HepG2 (cell line): ENCODE measurements around the gene ZFP69B. TPM values are rescaled to one million over a fixed set of nuclear protein-coding genes. Genes with fewer than 3 reads are reported as not detected.

Experiments
- AFF4 ChIP-seq: sonication (generic); formaldehyde crosslinking; IDR thresholded peaks from 2 replicates; pipeline ENCODE4 v1.4.0; 2020; ENCODE audit warnings: missing genetic modification reagents
- BCLAF1 ChIP-seq: fragments of 450-650 bp; IDR thresholded peaks from 2 replicates; pipeline ENCODE4 v1.6.1; 2017; ENCODE audit warnings: mild to moderate bottlenecking
- GRHL1 ChIP-seq: sonication (generic); formaldehyde crosslinking; conservative IDR thresholded peaks from 2 replicates; pipeline ENCODE4 v1.8.0; 2022; ENCODE audit warnings: missing genetic modification reagents
- NFKB2 ChIP-seq: sonication (generic); formaldehyde crosslinking; IDR thresholded peaks from 2 replicates; pipeline ENCODE4 v1.4.0; 2020; ENCODE audit warnings: missing genetic modification reagents, borderline replicate concordance
- POLR2AphosphoS2 ChIP-seq: IDR thresholded peaks from 2 replicates; pipeline ENCODE4 v1.6.1; 2011; ENCODE audit warnings: low read depth, low read length, improper control_type of control experiment
- TEAD2 ChIP-seq: sonication (generic); formaldehyde crosslinking; IDR thresholded peaks from 2 replicates; pipeline ENCODE4 v1.9.0; 2021; ENCODE audit warnings: missing genetic modification reagents
- THAP8 ChIP-seq: sonication (generic); formaldehyde crosslinking; IDR thresholded peaks from 2 replicates; pipeline ENCODE4 v1.5.1; 2020; ENCODE audit warnings: missing genetic modification reagents, mild to moderate bottlenecking, borderline replicate concordance
- ZIK1 ChIP-seq: sonication (generic); formaldehyde crosslinking; IDR thresholded peaks from 2 replicates; pipeline ENCODE4 v1.5.0; 2020; ENCODE audit warnings: mild to moderate bottlenecking, low read depth, missing genetic modification reagents, borderline replicate concordance
- ZNF329 ChIP-seq: sonication (generic); formaldehyde crosslinking; IDR thresholded peaks from 2 replicates; pipeline ENCODE4 v1.9.0; 2021; ENCODE audit warnings: low read depth, mild to moderate bottlenecking, missing genetic modification reagents
- ZNF33A ChIP-seq: sonication (generic); formaldehyde crosslinking; IDR thresholded peaks from 2 replicates; pipeline ENCODE4 v1.5.1; 2020; ENCODE audit warnings: missing genetic modification reagents, mild to moderate bottlenecking, moderate library complexity, borderline replicate concordance
- ZNF451 ChIP-seq: sonication (generic); formaldehyde crosslinking; IDR thresholded peaks from 2 replicates; pipeline ENCODE4 v1.5.0; 2020; ENCODE audit warnings: mild to moderate bottlenecking, missing genetic modification reagents
- ZNF512 ChIP-seq: sonication (generic); formaldehyde crosslinking; IDR thresholded peaks from 2 replicates; pipeline ENCODE4 v1.4.0; 2020; ENCODE audit warnings: mild to moderate bottlenecking, missing genetic modification reagents
- polyA plus RNA-seq, 8 experiments: library from polyadenylated mRNA; depleted of rRNA in 3 of 8; stranded (reverse) in 7 of 8; unstranded in 1 of 8; fragments of >200 nt; fragmentation: Illumina TruSeq in 4 of 8; extraction: Trizol in 4 of 8; gene quantifications; 2 replicates each; pipeline versions ENCODE4 v1.2.1 to v1.2.3, GENCODE V29; 2011 to 2016; ENCODE audit warnings: low read depth in 4 of 8, missing spikeins in 1 of 8, mixed read lengths in 1 of 8; ENCODE audit not compliant: insufficient read depth in 1 of 8
- total RNA-seq, 5 experiments: library from RNA; depleted of rRNA; stranded (reverse); fragments of >200 nt; fragmentation: Illumina TruSeq; extraction: Trizol; gene quantifications; 2 replicates each; pipeline ENCODE4 v1.2.3, GENCODE V29; 2016; ENCODE audit warnings: low read depth in 1 of 5

Gene ZFP69B
- total and polyA plus RNA-seq, 2 of the 13 experiments (the other 11 are each of a cell fraction or from before 2014, with no cell fraction given), result 4.6 to 7.7 TPM

- TF ChIP-seq BCLAF1 (no peak), ZNF451 (CRISPR knock-in tag) (peak; percentile 78; the same call in 1 of the 2 replicates), POLR2AphosphoS2 (no peak), ZNF512 (CRISPR knock-in tag) (no peak), NFKB2 (CRISPR knock-in tag) (peak; percentile 96; the same call in 1 of the 2 replicates), THAP8 (CRISPR knock-in tag) (0 out of 2 replicates have a peak, but pooled peaks have one; percentile 41), TEAD2 (CRISPR knock-in tag) (no peak), ZIK1 (CRISPR knock-in tag) (0 out of 2 replicates have a peak, but pooled peaks have one; percentile 34), ZNF33A (no peak), ZNF329 (CRISPR knock-in tag) (peak; percentile 42; the same call in 1 of the 2 replicates), AFF4 (CRISPR knock-in tag) (no peak), GRHL1 (no peak)
Observed at GRCh38 chr1:40508375-40509341, 58.4 kb downstream of the ZFP69B start, which contains the start of gene EXO5 (continued).
